GM21576 (cell line): Measurements from ENCODE around the gene DNM3.
"Not testable (repeated sequence)": the region's sequence is repeated elsewhere in the genome, so short reads cannot be mapped to it uniquely, and the experiment has no call there.

Experiments
- ATAC-seq: cut with Tn5 transposase; IDR thresholded peaks from one replicate; pipeline ENCODE4 v1.9.1; 2021; ENCODE audit warnings: mild to moderate bottlenecking, moderate library complexity; ENCODE audit not compliant: unreplicated experiment

Gene DNM3

GRCh38 chr1:172018727-172019311 lies 177.5 kb downstream of the DNM3 start:
- ATAC-seq, result no peak

- no peak for ATAC-seq
These were observed 178.7 kb downstream of the DNM3 start for GRCh38 chr1:172019976-172020375.

GRCh38 chr1:172024516-172024915 lies 183.2 kb downstream of the DNM3 start:
- ATAC-seq, result no peak

- not testable (repeated sequence) for ATAC-seq
These were observed 183.8 kb downstream of the DNM3 start for GRCh38 chr1:172024944-172025738.

GRCh38 chr1:172040466-172040865 lies 199.2 kb downstream of the DNM3 start:
- ATAC-seq, result no peak

GRCh38 chr1:172041102-172041501 lies 199.8 kb downstream of the DNM3 start:
- no peak for ATAC-seq

- ATAC-seq, result no peak
These were observed 200.4 kb downstream of the DNM3 start for GRCh38 chr1:172041742-172042141.

- no peak for ATAC-seq
These were observed 202.6 kb downstream of the DNM3 start for GRCh38 chr1:172043900-172044299.

GRCh38 chr1:172051898-172052297 lies 210.6 kb downstream of the DNM3 start:
- ATAC-seq, result no peak

GRCh38 chr1:172054172-172054571 lies 212.9 kb downstream of the DNM3 start:
- ATAC-seq, result no peak

- not testable (repeated sequence) for ATAC-seq
These were observed 214.6 kb downstream of the DNM3 start for GRCh38 chr1:172055816-172056419.

GRCh38 chr1:172068334-172068733 lies 227.0 kb downstream of the DNM3 start:
- no peak for ATAC-seq

- no peak for ATAC-seq
These were observed 227.8 kb downstream of the DNM3 start for GRCh38 chr1:172069051-172069450.

- no peak for ATAC-seq
These were observed 228.2 kb downstream of the DNM3 start for GRCh38 chr1:172069534-172069933.

GRCh38 chr1:172070055-172070454 lies 228.8 kb downstream of the DNM3 start:
- ATAC-seq, result no peak

- ATAC-seq, result no peak
These were observed 230.4 kb downstream of the DNM3 start for GRCh38 chr1:172071746-172072145.

GRCh38 chr1:172079859-172080258 lies 238.6 kb downstream of the DNM3 start:
- not testable (repeated sequence) for ATAC-seq

- no peak for ATAC-seq
These were observed 241.9 kb downstream of the DNM3 start for GRCh38 chr1:172083191-172083590.

- ATAC-seq, result no peak
These were observed 243.6 kb downstream of the DNM3 start for GRCh38 chr1:172084876-172085275.

GRCh38 chr1:172085317-172085716 lies 244.0 kb downstream of the DNM3 start:
- ATAC-seq, result no peak

- no peak for ATAC-seq
These were observed 244.8 kb downstream of the DNM3 start for GRCh38 chr1:172086137-172086536.

GRCh38 chr1:172088256-172088655 lies 247.0 kb downstream of the DNM3 start:
- ATAC-seq, result no peak
